ENCODE data around the gene PRKCQ. TPM values are rescaled to one million over a fixed set of nuclear protein-coding genes. Genes with fewer than 3 reads are reported as not detected.

Gene PRKCQ
- total RNA-seq, 1 experiment from 2014 or later: 12.1 TPM

DNA sequence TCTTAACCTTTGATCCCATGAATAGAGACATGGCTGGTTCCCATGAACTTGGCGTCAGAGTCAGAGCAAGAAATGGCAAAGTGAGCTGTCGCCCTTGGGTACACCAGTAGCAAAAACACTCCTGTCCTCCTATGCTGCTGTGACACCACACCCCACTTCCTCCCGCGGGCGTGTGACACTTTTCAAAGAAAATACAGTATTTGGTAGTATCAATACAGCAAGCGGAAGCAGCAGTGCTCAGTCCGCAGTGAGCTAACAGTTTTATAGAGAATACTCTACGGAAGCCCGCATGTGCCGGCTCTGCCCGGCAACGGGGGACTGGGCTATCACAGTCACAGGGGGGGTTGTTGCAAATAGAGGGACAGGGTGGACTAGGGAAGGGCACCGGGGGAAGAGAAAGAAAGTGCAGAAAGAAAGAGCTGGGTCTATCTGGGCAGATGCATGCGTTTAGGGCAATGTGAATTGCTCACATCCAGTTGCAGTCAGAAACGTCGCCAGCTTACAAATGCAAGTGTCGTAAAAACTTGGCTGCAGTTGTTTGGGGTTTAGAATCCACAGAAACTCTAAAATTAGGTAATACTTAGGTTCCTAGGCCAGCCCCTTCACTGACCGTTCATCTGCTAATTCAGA, 49.8 kb downstream of the PRKCQ start:
- Histone ChIP-seq H2BK12ac (ENCODE audit: insufficient read length, low read depth, low read length) (no peak overlapping the region), H4K91ac (ENCODE audit: insufficient read length, low read depth, low read length) (no peak overlapping the region), H3K79me2 (ENCODE audit: insufficient read depth, low read length) (peaks cover 2% of the 10 kb centered on the region; the same call in 1 of the 2 replicates), H3K79me1 (ENCODE audit: insufficient read depth, low read depth, low read length, poor library complexity, severe bottlenecking) (no peaks in the 10 kb centered on the region), H3K27me3 (ENCODE audit: insufficient read depth, low read length) (no peaks in the 10 kb centered on the region), H3K23ac (ENCODE audit: insufficient read length, low read depth, low read length) (no peak overlapping the region), H2BK20ac (ENCODE audit: low read depth, low read length, poor library complexity, severe bottlenecking) (no peak overlapping the region), H3K18ac (ENCODE audit: insufficient read length, low read depth, low read length) (no peak overlapping the region), H3K9ac (ENCODE audit: extremely low read depth, insufficient read length, low read length) (no peak overlapping the region), H2AK5ac (ENCODE audit: insufficient read length, low read length) (no peak overlapping the region), H3T11ph (ENCODE audit: low read length) (no peak overlapping the region), H4K20me1 (ENCODE audit: control insufficient read depth, insufficient read depth, insufficient read length) (no peaks in the 10 kb centered on the region), H2AFZ (ENCODE audit: low read length) (no peak overlapping the region), H3K4me1 (ENCODE audit: insufficient read depth, low read length) (peaks cover 4% of the 10 kb centered on the region; the same call in 1 of the 2 replicates), H3K56ac (ENCODE audit: insufficient read length, low read depth, low read length) (no peak overlapping the region), H3K27ac (ENCODE audit: insufficient read length, low read depth, low read length) (no peak overlapping the region), H3K4ac (ENCODE audit: low read depth, low read length) (no peak overlapping the region), H3K14ac (ENCODE audit: insufficient read depth, low read length) (no peak overlapping the region), H4K5ac (ENCODE audit: insufficient read length, low read depth, low read length) (no peak overlapping the region), H3K23me2 (ENCODE audit: insufficient read length, low read depth, low read length, poor library complexity, severe bottlenecking) (no peaks in the 10 kb centered on the region), H2BK120ac (ENCODE audit: low read depth, low read length, poor library complexity, severe bottlenecking) (no peak overlapping the region), H3K4me2 (ENCODE audit: insufficient read depth, insufficient read length, low read length) (no peak overlapping the region), H2BK5ac (ENCODE audit: insufficient read length, low read length) (no peak overlapping the region), H4K8ac (replicated peaks; ENCODE audit: insufficient read length, low read depth, low read length) (no peak overlapping the region), H3K9me3 (ENCODE audit: control insufficient read depth, low read depth, low read length) (no peaks in the 10 kb centered on the region), H2BK15ac (ENCODE audit: low read depth, low read length) (no peak overlapping the region)
- Mint-ChIP-seq H3K27ac (no peak overlapping the region), H3K4me1 (peaks cover 8 to 16% of the 10 kb centered on the region in 2 experiments), H3K9me3 (no peaks in the 10 kb centered on the region), H3K36me3 (ENCODE audit: insufficient read depth in 1 of 3, low read depth in 3 of 3) (no peaks in the 10 kb centered on the region; a peak in 1 of 7 replicates), H3K4me3 (no peak overlapping the region), H3K27me3 (ENCODE audit: low read depth) (no peaks in the 10 kb centered on the region)
- TF ChIP-seq, protein P1, sequence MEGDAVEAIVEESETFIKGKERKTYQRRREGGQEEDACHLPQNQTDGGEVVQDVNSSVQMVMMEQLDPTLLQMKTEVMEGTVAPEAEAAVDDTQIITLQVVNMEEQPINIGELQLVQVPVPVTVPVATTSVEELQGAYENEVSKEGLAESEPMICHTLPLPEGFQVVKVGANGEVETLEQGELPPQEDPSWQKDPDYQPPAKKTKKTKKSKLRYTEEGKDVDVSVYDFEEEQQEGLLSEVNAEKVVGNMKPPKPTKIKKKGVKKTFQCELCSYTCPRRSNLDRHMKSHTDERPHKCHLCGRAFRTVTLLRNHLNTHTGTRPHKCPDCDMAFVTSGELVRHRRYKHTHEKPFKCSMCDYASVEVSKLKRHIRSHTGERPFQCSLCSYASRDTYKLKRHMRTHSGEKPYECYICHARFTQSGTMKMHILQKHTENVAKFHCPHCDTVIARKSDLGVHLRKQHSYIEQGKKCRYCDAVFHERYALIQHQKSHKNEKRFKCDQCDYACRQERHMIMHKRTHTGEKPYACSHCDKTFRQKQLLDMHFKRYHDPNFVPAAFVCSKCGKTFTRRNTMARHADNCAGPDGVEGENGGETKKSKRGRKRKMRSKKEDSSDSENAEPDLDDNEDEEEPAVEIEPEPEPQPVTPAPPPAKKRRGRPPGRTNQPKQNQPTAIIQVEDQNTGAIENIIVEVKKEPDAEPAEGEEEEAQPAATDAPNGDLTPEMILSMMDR (conservative IDR thresholded peaks at IDR 0.05): no peak
- DNase-seq: no peak
- no CpG with 5 or more reads among the region's 18 CpGs for WGBS (ENCODE audit: extremely low coverage, insufficient read length, low lambda C conversion rate)
